ENCODE data around the gene GRIP2. TPM values are rescaled to one million over a fixed set of nuclear protein-coding genes. Genes with fewer than 3 reads are reported as not detected.

GRIP2 gene
- total RNA-seq, 8 experiments from 2014 or later = 3.1 to 25.1 (median 4.6) TPM

DNA sequence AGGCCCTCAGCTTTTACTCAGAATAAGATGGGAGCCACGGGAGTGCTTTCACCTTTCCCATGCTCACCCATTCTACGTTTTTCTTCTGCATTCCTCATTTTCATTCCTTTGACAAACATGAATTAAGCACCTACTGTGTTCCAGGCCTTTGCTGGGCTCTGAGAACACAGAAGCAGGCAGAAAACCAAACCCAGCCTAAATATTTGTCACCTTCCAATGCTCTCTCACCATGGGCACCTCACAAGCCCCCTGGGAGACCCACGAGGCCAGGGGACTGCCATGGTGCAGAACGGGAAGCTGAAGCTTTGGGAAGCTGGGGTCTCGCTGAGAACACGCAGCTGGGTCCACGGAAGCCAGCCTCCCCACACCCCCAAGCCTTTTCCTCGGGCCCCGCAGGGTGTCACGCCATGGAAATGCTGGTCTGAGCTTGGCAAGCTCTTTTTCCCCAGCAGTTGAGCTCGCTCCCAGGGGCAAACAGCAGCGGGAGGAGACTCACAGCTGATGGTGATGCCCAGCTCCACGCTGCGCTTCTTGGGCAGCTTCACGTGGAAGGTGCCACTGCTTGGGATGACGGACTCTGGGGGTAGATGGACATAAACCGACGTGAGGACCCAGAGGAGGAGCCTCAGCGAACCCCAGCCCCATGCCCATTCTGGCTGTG lies 27.7 kb downstream of the GRIP2 start:
- Histone ChIP-seq H3K4me1 (replicated peaks in 1 of 2) (peaks cover 2 to 7% of the 10 kb centered on the region in 2 donors), H3K4me3 (no peak overlapping the region), H3K27ac (no peak overlapping the region)
- in situ Hi-C loops (cut with MboI; ENCODE audit: low pct_unique_long_range_greater_than_20kb in 2 of 9, low sequenced_read_pairs in 9 of 9, unreplicated experiment in 9 of 9) = loop anchor here in 4 of 9 experiments (25.0 kb wide), 2 partner anchors 375 to 400 kb away; no protein-coding TSS in a partner anchor
- WGBS, 10 experiments = 69 to 94% (median 91%) methylated on average over 3 to 12 of the region's 19 CpGs; no CpG with 5 or more reads in 4 of the 10 experiments
- no peak for ATAC-seq (replicated peaks in 6 of 8)

DNA sequence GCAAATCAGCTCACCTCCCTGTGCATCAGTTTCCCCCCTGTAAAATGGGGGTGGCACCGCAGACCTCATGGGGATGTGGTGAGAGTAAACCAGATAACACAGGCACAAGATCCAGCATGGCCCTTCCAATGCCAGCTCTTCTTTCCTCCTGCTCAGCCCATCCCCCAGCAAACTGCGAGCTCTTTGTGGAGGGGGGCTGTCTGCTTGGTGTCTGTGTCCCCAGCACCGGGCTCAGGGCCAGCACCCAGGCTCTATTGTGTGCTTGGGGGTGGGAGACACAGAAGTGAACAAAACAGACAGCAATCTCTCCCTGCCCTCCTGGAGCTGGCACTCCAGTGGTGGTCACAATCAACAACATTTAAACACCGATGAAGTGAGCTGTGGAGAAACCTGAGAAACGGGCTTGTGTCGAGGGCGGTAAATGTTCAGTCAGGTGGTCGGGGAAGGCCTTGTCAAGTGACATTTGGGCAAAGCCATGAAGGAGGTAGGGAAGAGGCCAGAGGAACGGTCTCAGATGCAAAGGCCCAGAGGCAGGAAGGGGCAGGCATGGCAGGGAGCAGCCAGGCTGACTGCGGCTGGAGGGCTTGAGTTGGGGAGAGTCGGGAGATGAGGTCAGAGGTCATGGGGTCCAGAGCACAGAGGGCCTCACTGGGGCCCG lies 28.4 kb downstream of the GRIP2 start:
- Histone ChIP-seq H3K4me3 (no peak overlapping the region), H3K27ac (no peak overlapping the region), H3K4me1 (replicated peaks in 1 of 2) (peaks cover 2 to 7% of the 10 kb centered on the region in 2 donors)
- peak in 3 of 8 experiments; percentile 6 to 17 (median 9) for ATAC-seq (replicated peaks in 6 of 8)
- in situ Hi-C loops (cut with MboI; ENCODE audit: low pct_unique_long_range_greater_than_20kb in 2 of 9, low sequenced_read_pairs in 9 of 9, unreplicated experiment in 9 of 9) = loop anchor here in 4 of 9 experiments (25.0 kb wide), 2 partner anchors 376 to 401 kb away; no protein-coding TSS in a partner anchor
- 20 to 80% (median 60%) methylated on average over 2 to 7 of the region's 12 CpGs; no CpG with 5 or more reads in 3 of the 10 experiments for WGBS, 10 experiments

DNA sequence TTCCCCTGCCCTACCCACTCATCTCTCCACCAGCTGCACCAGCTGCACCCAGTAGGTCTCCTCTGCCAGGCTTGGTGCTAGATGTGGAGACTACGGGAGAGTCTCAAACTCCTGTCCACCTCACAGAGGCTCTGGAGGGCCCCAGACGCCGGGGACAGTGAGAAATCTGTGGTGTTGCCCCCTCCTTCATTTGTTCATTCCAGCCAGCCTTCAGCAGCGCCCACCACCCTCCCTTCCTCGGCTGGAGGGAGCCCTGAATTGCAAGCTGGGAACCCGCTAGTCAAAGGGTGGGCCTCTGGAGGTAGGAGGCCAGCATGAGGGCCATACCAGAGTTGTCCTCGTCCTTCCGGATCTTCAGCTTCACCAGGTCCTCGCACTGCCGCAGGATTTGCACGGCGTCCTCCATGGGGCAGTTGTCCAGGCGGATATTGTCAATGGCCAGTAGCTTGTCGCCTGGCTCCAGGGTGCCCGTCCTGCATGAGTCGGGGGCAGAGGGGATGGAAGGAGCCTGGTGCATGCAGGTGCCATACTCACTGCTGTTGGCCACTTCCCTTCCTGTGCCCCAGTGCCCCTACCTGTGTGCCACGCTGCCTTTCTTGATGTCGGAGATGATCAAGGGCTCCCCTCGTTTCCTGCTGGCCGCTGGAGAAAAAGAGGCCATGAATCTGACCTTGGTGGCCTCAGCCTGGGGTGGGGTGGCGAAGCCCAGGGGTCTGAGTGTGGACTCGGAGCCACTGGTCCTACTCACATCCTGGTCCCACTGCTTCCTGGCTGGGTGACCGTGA lies 29.1 kb downstream of the GRIP2 start:
- in situ Hi-C loops (cut with MboI; ENCODE audit: low pct_unique_long_range_greater_than_20kb in 2 of 9, low sequenced_read_pairs in 9 of 9, unreplicated experiment in 9 of 9) = loop anchor here in 4 of 9 experiments (25.0 kb wide), 2 partner anchors 376 to 401 kb away; no protein-coding TSS in a partner anchor
- no peak for ATAC-seq (replicated peaks in 6 of 8)
- WGBS, 10 experiments = 67 to 100% (median 87%) methylated on average over 1 to 15 of the region's 23 CpGs; no CpG with 5 or more reads in 6 of the 10 experiments

DNA sequence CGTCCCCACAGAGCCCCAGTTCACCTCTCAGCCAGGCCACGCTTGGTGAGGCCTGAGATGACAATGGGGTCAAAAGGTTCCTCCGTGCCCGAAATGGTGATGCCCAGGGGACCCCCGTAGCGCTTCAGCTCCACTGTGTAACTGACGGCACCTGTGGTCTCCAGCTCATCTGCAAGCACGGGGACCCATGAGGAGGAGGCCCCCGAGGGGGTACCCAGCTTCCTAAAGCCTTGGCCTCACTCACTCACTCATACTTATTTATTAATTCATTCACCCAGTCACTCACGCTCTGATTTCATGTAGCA lies 30.4 kb downstream of the GRIP2 start:
- ATAC-seq (replicated peaks in 6 of 8) = no peak
- in situ Hi-C loops (cut with MboI; ENCODE audit: low pct_unique_long_range_greater_than_20kb in 2 of 9, low sequenced_read_pairs in 9 of 9, unreplicated experiment in 9 of 9) = loop anchor here in 4 of 9 experiments (25.0 kb wide), 2 partner anchors 378 to 403 kb away; no protein-coding TSS in a partner anchor

More for the DNA sequence above, 29.1 kb downstream of the GRIP2 start:
- Histone ChIP-seq H3K4me1 (replicated peaks in 1 of 2) (peaks cover 2 to 7% of the 10 kb centered on the region in 2 donors), H3K27ac (no peak overlapping the region), H3K4me3 (no peak overlapping the region)

DNA sequence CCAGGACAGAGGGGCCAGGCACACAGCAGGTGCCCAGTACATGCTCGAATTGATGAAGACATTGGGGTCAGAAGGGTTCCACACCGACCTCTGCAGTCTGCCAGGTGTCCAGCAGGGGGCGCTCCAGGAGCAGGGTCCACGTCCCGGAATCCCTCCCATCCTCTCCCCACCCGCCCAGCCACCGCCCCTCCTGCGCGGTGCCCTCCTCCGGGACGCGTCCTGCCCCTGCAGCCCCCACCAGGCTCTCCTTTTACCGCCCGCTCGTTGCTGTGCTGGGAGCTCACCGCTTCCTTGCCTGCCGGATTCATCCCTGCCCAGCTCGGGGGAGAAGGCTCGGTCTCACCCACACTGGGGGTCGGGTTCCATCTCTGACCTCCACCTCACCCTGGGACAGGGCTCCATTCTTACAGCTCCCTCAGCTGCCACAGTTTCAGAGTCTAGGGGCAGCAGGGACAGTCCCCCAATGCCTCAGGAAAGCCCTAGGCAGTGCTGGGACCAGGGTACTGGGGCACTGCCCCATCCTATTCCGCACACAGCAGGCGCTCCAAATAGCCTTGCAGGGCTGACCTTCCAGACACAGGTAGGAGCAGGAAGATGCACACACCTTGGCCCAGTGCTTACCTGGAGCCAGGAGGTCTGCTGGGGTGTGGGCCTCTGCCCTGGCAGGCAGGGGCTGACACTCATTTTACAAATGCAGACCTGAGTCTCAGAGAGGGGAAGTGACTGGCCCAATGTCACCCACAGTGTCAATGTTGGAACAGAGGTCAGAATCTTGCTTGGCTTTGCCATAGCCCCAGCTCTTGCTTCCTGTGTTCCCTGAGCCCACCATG lies 31.0 kb downstream of the GRIP2 start:
- Histone ChIP-seq H3K4me3 (peak overlapping the region in 4 of 5 donors; percentile 12 to 25 (median 23)), H3K4me1 (replicated peaks in 1 of 2) (peaks cover 2 to 7% of the 10 kb centered on the region in 2 donors), H3K27ac (no peak overlapping the region)
- peak; percentile 75 to 91 (median 86) for ATAC-seq (replicated peaks in 6 of 8)
- 0 to 67% (median 45%) methylated on average over 2 to 4 of the region's 22 CpGs; no CpG with 5 or more reads in 7 of the 10 experiments for WGBS, 10 experiments
- in situ Hi-C loops (cut with MboI; ENCODE audit: low pct_unique_long_range_greater_than_20kb in 2 of 9, low sequenced_read_pairs in 9 of 9, unreplicated experiment in 9 of 9) = loop anchor here in 4 of 9 experiments (25.0 kb wide), 2 partner anchors 378 to 403 kb away; no protein-coding TSS in a partner anchor

More for the DNA sequence above, 30.4 kb downstream of the GRIP2 start:
- WGBS, 10 experiments = 28 to 96% (median 69%) methylated on average over 1 to 5 of the region's 10 CpGs; no CpG with 5 or more reads in 4 of the 10 experiments
- H3K4me1 ChIP-seq (replicated peaks in 1 of 2) = peaks cover 2 to 7% of the 10 kb centered on the region in 2 donors
- H3K4me3 ChIP-seq = no peak overlapping the region
- no peak overlapping the region for H3K27ac ChIP-seq

DNA sequence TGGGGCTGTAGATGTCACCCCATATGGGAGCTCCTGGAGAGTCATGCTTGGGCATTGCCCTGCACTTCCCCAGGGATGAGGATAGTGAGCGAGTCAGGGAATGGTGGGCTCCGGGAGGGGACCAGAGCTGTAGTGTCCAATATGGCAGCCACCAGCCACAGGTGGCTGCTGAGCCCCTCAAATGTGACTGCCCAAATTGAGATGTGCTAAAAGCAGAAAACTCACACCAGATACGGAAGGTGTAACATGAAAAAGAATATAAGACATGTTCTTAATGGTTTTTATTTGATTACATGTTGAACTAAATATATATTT lies 31.7 kb downstream of the GRIP2 start:
- H3K4me3 ChIP-seq = no peak overlapping the region
- H3K4me1 ChIP-seq (replicated peaks in 1 of 2) = peaks cover 2 to 7% of the 10 kb centered on the region in 2 donors
- in situ Hi-C loops (cut with MboI; ENCODE audit: low pct_unique_long_range_greater_than_20kb in 2 of 9, low sequenced_read_pairs in 9 of 9, unreplicated experiment in 9 of 9) = loop anchor here in 4 of 9 experiments (25.0 kb wide), 2 partner anchors 379 to 404 kb away; no protein-coding TSS in a partner anchor
- WGBS, 10 experiments = 0 to 54% (median 25%) methylated on average over 1 to 3 of the region's 3 CpGs; no CpG with 5 or more reads in 4 of the 10 experiments
- H3K27ac ChIP-seq = no peak overlapping the region
- no peak for ATAC-seq (replicated peaks in 6 of 8)

DNA sequence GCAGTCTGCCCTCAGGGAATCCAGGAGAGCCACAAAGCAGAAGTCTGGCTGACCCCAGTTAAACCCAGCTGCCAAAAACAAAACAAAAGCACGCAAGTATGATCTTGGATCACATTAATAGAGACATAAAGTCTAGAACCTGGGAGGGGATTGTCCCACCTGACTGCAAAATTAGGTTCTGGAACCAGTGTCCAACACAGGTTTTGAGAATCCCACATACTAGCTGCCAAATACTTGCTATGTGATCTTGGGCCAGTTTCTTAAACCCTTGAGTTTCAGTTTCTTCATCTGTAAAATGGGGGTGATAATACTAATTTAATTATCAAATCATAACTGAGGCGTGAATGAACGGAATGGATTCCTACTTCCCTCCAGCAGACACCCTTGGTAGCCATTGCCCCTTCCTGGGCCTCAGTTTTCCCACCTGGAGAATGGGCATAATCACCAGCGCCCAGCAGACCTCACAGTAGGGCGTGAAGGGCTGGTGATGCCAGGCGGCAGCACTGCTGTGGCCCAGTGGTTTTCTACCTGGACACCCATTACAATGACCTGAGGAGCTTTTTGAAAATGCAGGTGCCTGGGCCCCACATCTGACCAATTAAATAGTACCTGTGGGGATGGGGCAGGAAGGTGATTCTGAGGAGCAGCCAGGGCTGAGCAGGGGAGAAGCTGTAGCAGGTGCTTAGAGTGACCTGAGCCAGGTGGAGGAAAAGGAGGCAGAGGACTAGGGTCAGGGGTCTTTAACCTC lies 32.2 kb downstream of the GRIP2 start:
- in situ Hi-C loops (cut with MboI; ENCODE audit: low pct_unique_long_range_greater_than_20kb in 2 of 9, low sequenced_read_pairs in 9 of 9, unreplicated experiment in 9 of 9) = loop anchor here in 4 of 9 experiments (25.0 kb wide), 2 partner anchors 379 to 404 kb away; no protein-coding TSS in a partner anchor
- no peak for ATAC-seq (replicated peaks in 6 of 8)
- 40 to 100% (median 61%) methylated on average over 1 to 6 of the region's 6 CpGs; no CpG with 5 or more reads in 1 of the 10 experiments for WGBS, 10 experiments

DNA sequence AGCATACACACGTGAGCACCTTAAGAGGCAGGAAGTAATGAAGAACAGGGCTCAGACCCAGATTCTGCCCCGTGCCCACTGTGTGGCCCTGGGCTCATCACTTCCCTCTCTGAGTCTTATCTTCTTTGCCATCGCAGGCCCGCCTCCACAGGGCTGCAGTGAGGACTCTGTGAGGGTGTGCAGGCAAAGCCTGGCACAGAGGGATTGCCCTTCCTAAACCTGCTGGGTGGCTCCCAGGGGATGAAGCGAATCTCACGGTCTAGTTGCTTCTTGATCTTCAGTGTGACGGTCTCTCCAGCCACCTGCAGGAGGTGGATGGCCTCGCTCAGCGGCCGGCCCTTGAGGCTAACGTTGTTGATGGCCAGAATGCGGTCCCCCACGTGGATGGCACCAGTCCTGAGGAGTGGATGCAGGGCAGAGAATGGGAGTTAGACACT lies 32.8 kb downstream of the GRIP2 start:
- in situ Hi-C loops (cut with MboI; ENCODE audit: low pct_unique_long_range_greater_than_20kb in 2 of 9, low sequenced_read_pairs in 9 of 9, unreplicated experiment in 9 of 9) = loop anchor here in 4 of 9 experiments (25.0 kb wide), 2 partner anchors 380 to 405 kb away; no protein-coding TSS in a partner anchor
- 60 to 86% (median 76%) methylated on average over 1 to 13 of the region's 13 CpGs; no CpG with 5 or more reads in 4 of the 10 experiments for WGBS, 10 experiments

More for the DNA sequence above, 32.2 kb downstream of the GRIP2 start:
- Histone ChIP-seq H3K27ac (no peak overlapping the region), H3K4me3 (no peak overlapping the region), H3K4me1 (replicated peaks in 1 of 2) (peaks cover 2 to 7% of the 10 kb centered on the region in 2 donors)

DNA sequence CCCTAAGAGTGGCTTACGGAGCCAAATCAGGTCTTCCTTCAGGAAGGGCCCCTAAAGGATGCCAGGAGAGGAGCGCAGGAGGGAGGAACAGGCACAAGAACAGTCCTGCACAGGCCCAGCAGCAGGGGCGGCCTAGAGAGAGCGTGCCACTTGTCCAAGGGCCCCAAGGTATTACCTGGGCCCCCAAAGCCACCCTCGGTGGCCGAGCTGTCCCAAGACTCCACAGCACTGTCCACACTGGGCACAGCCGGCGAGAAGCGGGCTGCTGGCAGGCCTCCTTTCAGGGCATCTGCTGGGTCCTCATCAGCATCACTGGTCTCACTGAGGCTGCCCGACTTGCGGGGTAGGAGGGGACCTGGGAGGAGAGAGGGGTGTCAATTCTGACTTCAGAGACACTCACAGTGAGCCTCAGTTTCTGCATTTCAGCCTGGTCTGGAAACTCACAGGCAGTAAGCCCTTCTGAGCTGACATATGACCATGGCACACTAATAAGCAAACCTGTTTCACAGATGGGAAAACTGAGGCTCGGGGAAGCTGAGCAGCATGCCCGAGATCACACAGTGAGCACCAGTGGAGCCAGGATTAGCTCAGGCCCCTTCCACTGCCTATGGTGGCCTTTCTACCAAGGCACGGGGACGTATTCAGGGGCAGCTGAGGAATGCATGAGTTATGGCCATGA lies 33.4 kb downstream of the GRIP2 start:
- no peak for ATAC-seq (replicated peaks in 6 of 8)
- in situ Hi-C loops (cut with MboI; ENCODE audit: low pct_unique_long_range_greater_than_20kb in 2 of 9, low sequenced_read_pairs in 9 of 9, unreplicated experiment in 9 of 9) = loop anchor here in 4 of 9 experiments (25.0 kb wide), 2 partner anchors 381 to 406 kb away; no protein-coding TSS in a partner anchor

More for the DNA sequence above, 32.8 kb downstream of the GRIP2 start:
- Histone ChIP-seq H3K4me3 (no peak overlapping the region), H3K27ac (peak overlapping the region in 1 of 2 donors; percentile 21), H3K4me1 (replicated peaks in 1 of 2) (peaks cover 2 to 7% of the 10 kb centered on the region in 2 donors)
- ATAC-seq (replicated peaks in 6 of 8) = no peak

DNA sequence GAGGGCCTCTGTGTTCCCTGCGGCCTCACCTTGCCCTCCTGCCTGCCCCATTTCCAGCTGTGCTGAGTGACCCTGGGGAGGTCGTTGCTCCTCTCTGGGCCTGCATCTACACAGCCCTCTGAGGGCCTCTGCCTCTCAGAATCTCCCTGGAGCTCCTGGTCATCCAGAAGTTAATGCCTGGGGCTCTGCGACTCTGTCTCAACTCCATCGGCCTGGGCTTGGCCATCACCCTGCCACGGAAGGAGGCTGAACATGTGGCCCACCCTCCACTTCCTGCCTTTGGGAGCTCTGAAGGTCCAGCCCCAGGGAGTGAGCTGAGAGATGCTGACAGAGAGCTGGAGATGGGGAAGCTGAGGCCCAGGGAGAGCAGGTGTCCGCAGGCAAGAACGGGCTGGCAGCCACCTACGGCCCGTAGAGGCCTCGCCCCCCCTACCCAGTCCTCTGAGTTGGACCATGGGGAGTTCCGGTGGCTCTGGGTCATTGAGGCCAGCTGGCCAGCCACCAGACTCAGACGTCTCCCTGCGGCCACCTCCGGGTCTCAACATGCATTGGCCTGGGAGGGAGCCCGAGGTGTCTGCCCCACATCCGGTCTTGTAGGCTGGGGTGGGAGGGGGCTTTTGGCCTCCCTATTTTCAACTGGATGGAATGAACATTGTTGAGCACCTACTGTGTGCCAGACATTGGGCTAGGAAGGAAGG lies 34.2 kb downstream of the GRIP2 start:
- Histone ChIP-seq H3K4me1 (replicated peaks in 1 of 2) (peaks cover 2 to 4% of the 10 kb centered on the region in 2 donors), H3K4me3 (no peak overlapping the region), H3K27ac (no peak overlapping the region)
- 90% methylated on average over 2 of the region's 16 CpGs; no CpG with 5 or more reads in 9 of the 10 experiments for WGBS, 10 experiments
- in situ Hi-C loops (cut with MboI; ENCODE audit: low pct_unique_long_range_greater_than_20kb in 2 of 9, low sequenced_read_pairs in 9 of 9, unreplicated experiment in 9 of 9) = loop anchor here in 4 of 9 experiments (25.0 kb wide), 2 partner anchors 381 to 406 kb away; no protein-coding TSS in a partner anchor
- ATAC-seq (replicated peaks in 6 of 8) = no peak

More for the DNA sequence above, 33.4 kb downstream of the GRIP2 start:
- Histone ChIP-seq H3K4me3 (no peak overlapping the region), H3K27ac (no peak overlapping the region), H3K4me1 (replicated peaks in 1 of 2) (peaks cover 2 to 5% of the 10 kb centered on the region in 2 donors)
- 80 to 100% (median 93%) methylated on average over 1 to 8 of the region's 15 CpGs; no CpG with 5 or more reads in 4 of the 10 experiments for WGBS, 10 experiments
